Neuronal stem cell (in vitro differentiated cells): ENCODE data around the gene MPP4.

Source experiments
- DNase-seq: peaks from one replicate; pipeline ENCODE4 v3.0.0-alpha.2; 2013; ENCODE audit warnings: low spot score
- H2AFZ ChIP-seq: one replicate; pipeline ENCODE4 v1.6.1; 2013; ENCODE audit warnings: mild to moderate bottlenecking, low read length, inconsistent platforms
- H2AK5ac ChIP-seq: 2 replicates; pipeline ENCODE4 v1.6.1; 2013; ENCODE audit warnings: low read depth, mild to moderate bottlenecking, inconsistent platforms, low read length, moderate library complexity, mixed read lengths
- H2BK120ac ChIP-seq: 2 replicates; pipeline ENCODE4 v1.6.1; 2013; ENCODE audit warnings: low read depth, mild to moderate bottlenecking, inconsistent platforms, low read length, moderate library complexity, mixed read lengths
- H2BK12ac ChIP-seq: one replicate; pipeline ENCODE4 v1.6.1; 2013; ENCODE audit warnings: low read length, inconsistent platforms
- H2BK15ac ChIP-seq: 2 replicates; pipeline ENCODE4 v1.6.1; 2013; ENCODE audit warnings: mild to moderate bottlenecking, low read length, inconsistent platforms, mixed read lengths
- H2BK5ac ChIP-seq: one replicate; pipeline ENCODE4 v1.6.1; 2013; ENCODE audit warnings: inconsistent platforms, mild to moderate bottlenecking, low read length, moderate library complexity
- H3K14ac ChIP-seq: one replicate; pipeline ENCODE4 v1.6.1; 2013; ENCODE audit warnings: low read length, inconsistent platforms
- H3K18ac ChIP-seq: 2 replicates; pipeline ENCODE4 v1.6.1; 2013; ENCODE audit warnings: low read length, inconsistent platforms
- H3K23ac ChIP-seq: 2 replicates; pipeline ENCODE4 v1.6.1; 2013; ENCODE audit warnings: low read depth, mild to moderate bottlenecking, mixed read lengths, low read length, inconsistent platforms; ENCODE audit not compliant: poor library complexity
- H3K27ac ChIP-seq: replicated peaks from 3 replicates; pipeline ENCODE4 v1.5.1; 2013; ENCODE audit warnings: low read length, inconsistent platforms
- H3K27me3 ChIP-seq, 3 experiments: 2 replicates each; pipeline ENCODE4 v1.6.1; 2013; ENCODE audit warnings: low read length in 3 of 3, mild to moderate bottlenecking in 2 of 3, inconsistent platforms in 1 of 3, low read depth in 1 of 3, mixed read lengths in 1 of 3, moderate library complexity in 1 of 3; ENCODE audit not compliant: control insufficient read depth in 3 of 3, insufficient read depth in 3 of 3
- H3K36me3 ChIP-seq, 2 donors: replicated peaks in 1 of 2; 2 replicates each; pipeline ENCODE4 v1.6.1; 2013; ENCODE audit warnings: low read length in 2 of 2; ENCODE audit not compliant: control insufficient read depth in 2 of 2, insufficient read depth in 2 of 2
- H3K4ac ChIP-seq: 2 replicates; pipeline ENCODE4 v1.6.1; 2013; ENCODE audit warnings: inconsistent platforms, mild to moderate bottlenecking, low read length, moderate library complexity
- H3K4me1 ChIP-seq, 2 donors: 1 replicate in 1 of 2; 2 replicates in 1 of 2; pipeline ENCODE4 v1.6.1; 2013; ENCODE audit warnings: low read length in 2 of 2, low read depth in 1 of 2; ENCODE audit not compliant: control insufficient read depth in 2 of 2, insufficient read depth in 1 of 2
- H3K4me2 ChIP-seq: one replicate; pipeline ENCODE4 v1.6.1; 2013; ENCODE audit warnings: mild to moderate bottlenecking, low read length, inconsistent platforms; ENCODE audit not compliant: insufficient read depth, poor library complexity, severe bottlenecking
- H3K4me3 ChIP-seq, 2 donors: 2 replicates each; pipeline ENCODE4 v1.5.1; 2013; ENCODE audit warnings: low read length in 2 of 2, mild to moderate bottlenecking in 2 of 2, inconsistent platforms in 1 of 2, moderate library complexity in 1 of 2
- H3K79me1 ChIP-seq: one replicate; pipeline ENCODE4 v1.6.1; 2013; ENCODE audit warnings: low read depth, mild to moderate bottlenecking, inconsistent platforms, low read length, moderate library complexity
- H3K9ac ChIP-seq: one replicate; pipeline ENCODE4 v1.6.1; 2013; ENCODE audit warnings: mild to moderate bottlenecking, low read depth, low read length, inconsistent platforms; ENCODE audit not compliant: poor library complexity
- H3K9me3 ChIP-seq, 2 donors: replicated peaks in 1 of 2; 2 replicates each; pipeline versions ENCODE3 to v1.6.1; 2013; ENCODE audit warnings: low read length in 2 of 2, mild to moderate bottlenecking in 2 of 2, inconsistent platforms in 1 of 2, low read depth in 1 of 2, mixed read lengths in 1 of 2, moderate library complexity in 1 of 2; ENCODE audit not compliant: control insufficient read depth in 2 of 2, insufficient read depth in 1 of 2
- H4K8ac ChIP-seq: one replicate; pipeline ENCODE4 v1.6.1; 2013; ENCODE audit warnings: low read depth, mild to moderate bottlenecking, inconsistent platforms, low read length, moderate library complexity
- H4K91ac ChIP-seq: one replicate; pipeline ENCODE4 v1.6.1; 2013; ENCODE audit warnings: low read length, low read depth, mild to moderate bottlenecking, inconsistent platforms; ENCODE audit not compliant: poor library complexity
- WGBS, 2 donors: extraction: QIAGEN DNeasy Blood & Tissue Kit; methylation state at CpG; one replicate each; pipeline ENCODE4 v1.1.7; 2013; ENCODE audit warnings: missing lambda C conversion rate in 2 of 2, mixed read lengths in 1 of 2; ENCODE audit not compliant: insufficient read length in 2 of 2, insufficient replicate concordance in 1 of 2; ENCODE audit errors: extremely low coverage in 2 of 2; 5-methylcytosine and 5-hydroxymethylcytosine counted together

MPP4 gene

DNA sequence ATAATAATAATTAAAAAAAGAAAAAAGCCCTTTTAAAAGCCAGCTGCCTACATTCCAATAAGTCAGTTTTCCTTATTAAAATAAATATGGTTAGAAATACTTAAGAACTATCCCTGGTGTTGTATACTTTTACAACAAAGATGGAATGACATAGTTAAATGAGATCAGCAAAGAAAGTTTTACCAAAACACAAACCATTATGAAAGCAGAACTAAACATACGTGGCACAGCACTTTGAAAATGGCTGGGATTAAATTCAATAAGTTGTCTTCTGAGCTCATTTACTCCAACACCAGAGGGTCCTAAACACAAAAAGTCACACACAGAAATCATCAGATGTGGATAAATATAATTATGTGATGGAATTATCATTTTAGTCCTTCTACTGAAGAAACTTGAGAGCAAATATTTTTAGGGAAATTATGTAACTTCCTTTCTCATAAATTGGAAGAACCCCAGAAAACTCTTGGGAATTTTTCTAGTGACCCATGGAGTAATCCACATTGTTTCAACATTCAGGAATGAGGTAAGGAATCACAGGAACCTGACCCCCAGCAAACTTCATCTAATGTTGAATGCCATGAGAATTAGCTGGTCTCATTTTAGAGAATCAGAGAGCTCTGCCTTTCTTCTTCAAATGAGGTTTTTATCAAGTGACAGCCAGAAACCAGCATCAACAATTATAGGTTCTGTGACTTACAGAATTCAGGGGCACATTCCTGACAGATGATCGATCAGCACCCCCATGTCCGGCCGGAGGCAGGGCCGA lies 43.6 kb downstream of the MPP4 start:
- no CpG with 5 or more reads among the region's 5 CpGs for WGBS, 2 donors
- Histone ChIP-seq H3K4me1 (no peaks in the 10 kb centered on the region), H3K79me1 (peaks cover 4% of the 10 kb centered on the region), H2BK12ac (no peak overlapping the region), H3K23ac (no peak overlapping the region), H3K14ac (no peak overlapping the region), H3K9me3 (peaks cover 0 to 2% of the 10 kb centered on the region in 2 donors), H3K4me2 (no peak overlapping the region), H3K27ac (no peak overlapping the region), H3K36me3 (no peaks in the 10 kb centered on the region), H3K9ac (no peak overlapping the region), H3K18ac (no peak overlapping the region), H3K27me3 (peaks cover 0 to 14% (median 0%) of the 10 kb centered on the region in 3 experiments), H4K8ac (no peak overlapping the region), H4K91ac (no peak overlapping the region), H3K4ac (no peak overlapping the region), H2BK15ac (no peak overlapping the region), H2AK5ac (no peak overlapping the region), H2BK120ac (no peak overlapping the region), H3K4me3 (no peak overlapping the region), H2AFZ (no peak overlapping the region), H2BK5ac (no peak overlapping the region)
- no peak for DNase-seq

DNA sequence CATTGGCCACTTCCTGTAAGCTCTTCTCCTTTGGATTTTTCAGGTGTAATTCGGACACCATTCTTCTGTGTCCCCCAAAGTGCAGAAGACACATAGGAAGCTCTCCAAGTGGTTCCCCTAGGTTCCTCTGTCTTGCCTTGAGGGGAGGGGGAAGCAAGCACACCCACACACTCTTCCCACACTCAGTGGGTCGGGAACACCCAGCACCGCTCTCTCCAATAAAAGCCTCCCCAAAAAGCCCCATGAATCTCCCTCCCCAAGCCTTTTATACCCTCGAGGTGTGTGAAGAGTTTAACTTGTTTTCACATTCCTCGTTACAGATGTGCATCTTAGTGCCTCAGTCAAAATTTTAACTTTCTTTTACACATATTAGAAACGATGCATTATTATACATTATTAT lies 45.2 kb downstream of the MPP4 start:
- WGBS, 2 donors: no CpG with 5 or more reads among the region's 6 CpGs
- Histone ChIP-seq H2BK15ac (no peak overlapping the region), H4K91ac (no peak overlapping the region), H3K9ac (no peak overlapping the region), H3K4me1 (no peaks in the 10 kb centered on the region), H2BK120ac (no peak overlapping the region), H3K27ac (no peak overlapping the region), H3K27me3 (peaks cover 0 to 14% (median 0%) of the 10 kb centered on the region in 3 experiments), H2BK12ac (no peak overlapping the region), H3K14ac (no peak overlapping the region), H3K4me2 (no peak overlapping the region), H2AFZ (no peak overlapping the region), H3K79me1 (peaks cover 4% of the 10 kb centered on the region), H3K4me3 (no peak overlapping the region), H2BK5ac (no peak overlapping the region), H3K36me3 (no peaks in the 10 kb centered on the region), H2AK5ac (no peak overlapping the region), H3K4ac (no peak overlapping the region), H3K9me3 (peaks cover 0 to 2% of the 10 kb centered on the region in 2 donors), H4K8ac (no peak overlapping the region), H3K23ac (no peak overlapping the region), H3K18ac (no peak overlapping the region)
- DNase-seq: no peak

- no peak overlapping the region for H2BK12ac ChIP-seq
- no peak overlapping the region for H3K14ac ChIP-seq
- H2BK120ac ChIP-seq: no peak overlapping the region
- no peak overlapping the region for H3K4ac ChIP-seq
- H3K4me3 ChIP-seq: no peak overlapping the region
- no peaks in the 10 kb centered on the region for H3K4me1 ChIP-seq
- no peak overlapping the region for H3K9ac ChIP-seq
- DNase-seq: no peak
- H2BK15ac ChIP-seq: no peak overlapping the region
- no peak overlapping the region for H3K27ac ChIP-seq
- peaks cover 0 to 7% (median 0%) of the 10 kb centered on the region in 3 experiments for H3K27me3 ChIP-seq
- no peaks in the 10 kb centered on the region for H3K9me3 ChIP-seq
- H4K8ac ChIP-seq: no peak overlapping the region
- H3K36me3 ChIP-seq: no peaks in the 10 kb centered on the region
- no peak overlapping the region for H2BK5ac ChIP-seq
- no peak overlapping the region for H3K23ac ChIP-seq
- no peak overlapping the region for H3K4me2 ChIP-seq
- no peak overlapping the region for H2AK5ac ChIP-seq
- H3K79me1 ChIP-seq: no peaks in the 10 kb centered on the region
- H3K18ac ChIP-seq: no peak overlapping the region
- no peak overlapping the region for H2AFZ ChIP-seq
- no CpG with 5 or more reads among the region's 2 CpGs for WGBS, 2 donors
- no peak overlapping the region for H4K91ac ChIP-seq
These were observed 49.0 kb downstream of the MPP4 start for GRCh38 chr2:201649442-201649841.

DNA sequence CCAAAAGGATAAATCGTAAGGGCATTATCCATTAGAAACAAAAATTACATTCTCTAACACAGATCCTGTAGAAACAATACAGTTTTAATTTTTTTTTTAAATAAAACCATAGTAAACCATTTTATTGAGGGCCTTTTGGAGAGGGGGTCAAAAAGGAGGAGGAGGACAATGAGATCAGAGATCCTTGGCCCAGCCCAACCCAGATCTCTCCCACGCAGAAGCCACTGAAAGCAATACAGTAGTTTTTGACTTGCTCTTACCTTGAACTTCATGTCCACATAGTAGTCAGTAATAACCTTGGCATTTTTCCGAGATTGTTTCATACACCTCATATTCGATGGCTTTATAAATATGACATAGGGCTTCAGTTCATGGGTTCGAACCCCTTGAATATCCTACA lies 51.0 kb downstream of the MPP4 start:
- peaks cover 3% of the 10 kb centered on the region for H3K79me1 ChIP-seq
- no peak overlapping the region for H3K14ac ChIP-seq
- no peak overlapping the region for H2AFZ ChIP-seq
- no peak overlapping the region for H3K4ac ChIP-seq
- H3K4me3 ChIP-seq: no peak overlapping the region
- peaks cover 0 to 7% of the 10 kb centered on the region in 2 donors for H3K4me1 ChIP-seq
- no peak for DNase-seq
- no peak overlapping the region for H3K23ac ChIP-seq
- peaks cover 0 to 4% (median 0%) of the 10 kb centered on the region in 3 experiments for H3K27me3 ChIP-seq
- H2BK12ac ChIP-seq: no peak overlapping the region
- no peak overlapping the region for H3K4me2 ChIP-seq
- no peaks in the 10 kb centered on the region for H3K9me3 ChIP-seq
- no peak overlapping the region for H3K27ac ChIP-seq
- H2AK5ac ChIP-seq: no peak overlapping the region
- H2BK5ac ChIP-seq: no peak overlapping the region
- no peak overlapping the region for H2BK120ac ChIP-seq
- H3K9ac ChIP-seq: no peak overlapping the region
- no peak overlapping the region for H2BK15ac ChIP-seq
- no peak overlapping the region for H4K8ac ChIP-seq
- H3K18ac ChIP-seq: no peak overlapping the region
- no peaks in the 10 kb centered on the region for H3K36me3 ChIP-seq
- no CpG with 5 or more reads among the region's 5 CpGs for WGBS, 2 donors
- no peak overlapping the region for H4K91ac ChIP-seq
